Measurements from ENCODE around the gene SLCO4C1.

The SLCO4C1 gene

GRCh38 chr5:102223542-102224477 is 72.3 kb downstream of the SLCO4C1 start:
- Histone ChIP-seq H3K79me2 (ENCODE audit: insufficient read depth, low read depth) (no peaks in the 10 kb centered on the region), H3K4me2 (no peak overlapping the region)
- TF ChIP-seq CTCF (conservative IDR thresholded peaks at IDR 0.05; ENCODE audit: low read depth, low read length), result peak; percentile 91

GRCh38 chr5:102222772-102223171 is 73.3 kb downstream of the SLCO4C1 start:
- no peaks in the 10 kb centered on the region for H3K27me3 ChIP-seq (ENCODE audit: insufficient read depth, low read depth)
- no peaks in the 10 kb centered on the region for H3K4me1 ChIP-seq (ENCODE audit: low read depth, poor library complexity, severe bottlenecking)
- H3K79me2 ChIP-seq (ENCODE audit: insufficient read depth, low read depth), result no peaks in the 10 kb centered on the region
- H3K4me2 ChIP-seq, result no peak overlapping the region
- no peak for TF ChIP-seq CTCF (conservative IDR thresholded peaks at IDR 0.05; ENCODE audit: low read depth, low read length)
- H3K27ac ChIP-seq, result no peak overlapping the region
- no peaks in the 10 kb centered on the region for H3K36me3 ChIP-seq (ENCODE audit: insufficient read depth)
- H3K4me3 ChIP-seq (IDR thresholded peaks at IDR 0.05; ENCODE audit: insufficient read depth, low read depth, low read length), result no peak overlapping the region
- H4K20me1 ChIP-seq (ENCODE audit: insufficient read depth), result no peaks in the 10 kb centered on the region
- no peak overlapping the region for H2AFZ ChIP-seq (ENCODE audit: low read depth)
- H3K9ac ChIP-seq, result no peak overlapping the region

More at GRCh38 chr5:102223542-102224477, 72.3 kb downstream of the SLCO4C1 start:
- H4K20me1 ChIP-seq (ENCODE audit: insufficient read depth), result no peaks in the 10 kb centered on the region
- H3K4me1 ChIP-seq (ENCODE audit: low read depth, poor library complexity, severe bottlenecking), result no peaks in the 10 kb centered on the region
- no peak overlapping the region for H3K4me3 ChIP-seq (IDR thresholded peaks at IDR 0.05; ENCODE audit: insufficient read depth, low read depth, low read length)
- no peaks in the 10 kb centered on the region for H3K27me3 ChIP-seq (ENCODE audit: insufficient read depth, low read depth)
- no peaks in the 10 kb centered on the region for H3K36me3 ChIP-seq (ENCODE audit: insufficient read depth)
- H2AFZ ChIP-seq (ENCODE audit: low read depth), result no peak overlapping the region
- no peak overlapping the region for H3K27ac ChIP-seq
- no peak overlapping the region for H3K9ac ChIP-seq

GRCh38 chr5:102221949-102222348 is 74.1 kb downstream of the SLCO4C1 start:
- Histone ChIP-seq H3K79me2 (ENCODE audit: insufficient read depth, low read depth) (no peaks in the 10 kb centered on the region), H3K9ac (no peak overlapping the region), H3K4me2 (no peak overlapping the region), H2AFZ (ENCODE audit: low read depth) (no peak overlapping the region), H4K20me1 (ENCODE audit: insufficient read depth) (no peaks in the 10 kb centered on the region), H3K4me1 (ENCODE audit: low read depth, poor library complexity, severe bottlenecking) (no peaks in the 10 kb centered on the region), H3K27ac (no peak overlapping the region), H3K4me3 (IDR thresholded peaks at IDR 0.05; ENCODE audit: insufficient read depth, low read depth, low read length) (no peak overlapping the region), H3K27me3 (ENCODE audit: insufficient read depth, low read depth) (no peaks in the 10 kb centered on the region), H3K36me3 (ENCODE audit: insufficient read depth) (no peaks in the 10 kb centered on the region)
- TF ChIP-seq CTCF (conservative IDR thresholded peaks at IDR 0.05; ENCODE audit: low read depth, low read length), result no peak

GRCh38 chr5:102218159-102218558 is 77.9 kb downstream of the SLCO4C1 start:
- Histone ChIP-seq H3K27me3 (ENCODE audit: insufficient read depth, low read depth) (no peaks in the 10 kb centered on the region), H4K20me1 (ENCODE audit: insufficient read depth) (no peaks in the 10 kb centered on the region), H3K9ac (no peak overlapping the region), H3K4me2 (no peak overlapping the region), H3K36me3 (ENCODE audit: insufficient read depth) (no peaks in the 10 kb centered on the region), H2AFZ (ENCODE audit: low read depth) (no peak overlapping the region), H3K4me3 (IDR thresholded peaks at IDR 0.05; ENCODE audit: insufficient read depth, low read depth, low read length) (no peak overlapping the region), H3K79me2 (ENCODE audit: insufficient read depth, low read depth) (no peaks in the 10 kb centered on the region), H3K4me1 (ENCODE audit: low read depth, poor library complexity, severe bottlenecking) (no peaks in the 10 kb centered on the region), H3K27ac (no peak overlapping the region)
- TF ChIP-seq CTCF (conservative IDR thresholded peaks at IDR 0.05; ENCODE audit: low read depth, low read length), result no peak
